SK-N-MC (cell line): Measurements from ENCODE around the gene FOXI3.
"Not testable (repeated sequence)": the region's sequence is repeated elsewhere in the genome, so short reads cannot be mapped to it uniquely, and the experiment has no call there.

Experiments
- EZH2 ChIP-seq: fragments of 200-600 bp; sonication (generic); IDR thresholded peaks from one replicate; pipeline ENCODE4 v1.6.1; 2017; ENCODE audit warnings: antibody characterized with exemption
- FOXP2 ChIP-seq: optimal IDR thresholded peaks from 2 replicates; pipeline ENCODE3; 2011; ENCODE audit warnings: mild to moderate bottlenecking, moderate library complexity; ENCODE audit not compliant: insufficient read depth; ENCODE audit errors: extremely low read length, control extremely low read depth
- POLR2AphosphoS5 ChIP-seq: IDR thresholded peaks from 2 replicates; pipeline ENCODE4 v1.6.1; 2012; ENCODE audit warnings: mild to moderate bottlenecking, low read depth, low read length, borderline replicate concordance

DNA sequence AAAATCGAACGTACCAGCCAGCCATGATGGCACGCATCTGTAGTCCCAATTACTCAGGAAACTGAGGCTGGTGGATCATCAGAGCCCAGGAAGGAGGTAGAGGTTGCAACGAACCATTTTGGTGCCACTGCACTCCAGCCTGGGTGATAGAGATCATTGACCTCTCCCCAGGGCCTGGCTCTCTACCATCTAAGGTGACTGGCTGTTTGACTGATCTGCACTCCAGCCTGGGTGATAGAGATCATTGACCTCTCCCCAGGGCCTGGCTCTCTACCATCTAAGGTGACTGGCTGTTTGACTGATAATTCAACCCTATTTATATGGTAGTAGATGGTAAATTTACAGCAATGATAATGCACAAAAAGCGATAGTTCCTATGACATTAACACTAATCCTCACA lies 43.6 kb downstream of the FOXI3 start:
- not testable (repeated sequence) for TF ChIP-seq POLR2AphosphoS5, EZH2, FOXP2
